ENCODE measurements around the gene DAB1. TPM values are rescaled to one million over a fixed set of nuclear protein-coding genes. Genes with fewer than 3 reads are reported as not detected.

The DAB1 gene
- total RNA-seq, 1 donor from 2014 or later, result 1.6 TPM

DNA sequence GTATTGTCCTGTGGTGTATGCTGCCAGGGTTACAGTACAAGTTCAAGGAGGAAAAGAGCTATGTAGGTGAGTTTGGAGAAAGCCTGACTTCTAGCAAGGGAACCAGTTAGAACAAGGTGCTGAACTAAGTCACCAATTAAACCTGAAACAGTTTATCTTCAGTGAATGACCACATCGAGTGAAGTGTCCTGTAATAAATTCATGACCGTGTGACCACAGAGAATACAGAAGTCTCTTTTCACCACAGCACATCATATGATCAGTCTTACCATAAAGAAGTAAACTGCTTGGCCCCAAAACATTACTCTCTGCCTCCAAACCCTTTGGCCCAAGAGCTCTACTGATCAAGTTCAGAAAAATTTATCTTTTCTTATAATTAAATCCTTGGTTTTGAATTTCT is 141.4 kb downstream of the DAB1 start:
- Histone ChIP-seq H3K9me3 (ENCODE audit: insufficient read depth, low read depth, low read length) (no peaks in the 10 kb centered on the region), H3K9ac (ENCODE audit: low read length) (no peak overlapping the region), H3K27me3 (ENCODE audit: insufficient read depth, low read length) (no peaks in the 10 kb centered on the region), H3K36me3 (ENCODE audit: insufficient read depth, low read length) (no peaks in the 10 kb centered on the region), H3K4me2 (ENCODE audit: low read length) (no peak overlapping the region), H3K27ac (ENCODE audit: low read depth, low read length) (no peak overlapping the region), H3K4me3 (ENCODE audit: insufficient read depth, low read depth, low read length) (no peak overlapping the region), H3K79me2 (ENCODE audit: insufficient read depth, low read length) (no peaks in the 10 kb centered on the region), H4K20me1 (ENCODE audit: insufficient read depth, low read length) (no peaks in the 10 kb centered on the region), H2AFZ (ENCODE audit: low read depth, low read length) (no peak overlapping the region), H3K4me1 (ENCODE audit: insufficient read depth, low read length) (no peaks in the 10 kb centered on the region)
- DNase-seq (ENCODE audit: low read depth), result no peak
- peaks cover 3% of the 10 kb centered on the region for H3K27me3 Mint-ChIP-seq (ENCODE audit: low read depth, unreplicated experiment)
- no peak overlapping the region for H3K27ac Mint-ChIP-seq (ENCODE audit: unreplicated experiment)
- no peaks in the 10 kb centered on the region for H3K36me3 Mint-ChIP-seq (ENCODE audit: low read depth, unreplicated experiment)
- peaks cover 5% of the 10 kb centered on the region for H3K4me1 Mint-ChIP-seq (ENCODE audit: low read depth, unreplicated experiment)
- TF ChIP-seq EZH2 (IDR thresholded peaks at IDR 0.05; ENCODE audit: insufficient read depth, low read length) (no peak), CTCF (IDR thresholded peaks at IDR 0.05; ENCODE audit: insufficient read depth, low read depth, low read length) (no peak)
- no peak for FAIRE-seq
- no peaks in the 10 kb centered on the region for H3K9me3 Mint-ChIP-seq (ENCODE audit: unreplicated experiment)
- H3K4me3 Mint-ChIP-seq (ENCODE audit: unreplicated experiment), result no peak overlapping the region

GRCh38 chr1:57281324-57281723 is 142.5 kb downstream of the DAB1 start:
- Mint-ChIP-seq H3K36me3 (ENCODE audit: low read depth, unreplicated experiment) (no peaks in the 10 kb centered on the region), H3K4me3 (ENCODE audit: unreplicated experiment) (no peak overlapping the region), H3K4me1 (ENCODE audit: low read depth, unreplicated experiment) (peaks cover 5% of the 10 kb centered on the region), H3K9me3 (ENCODE audit: unreplicated experiment) (no peaks in the 10 kb centered on the region), H3K27ac (ENCODE audit: unreplicated experiment) (no peak overlapping the region), H3K27me3 (ENCODE audit: low read depth, unreplicated experiment) (peaks cover 3% of the 10 kb centered on the region)
- Histone ChIP-seq H4K20me1 (ENCODE audit: insufficient read depth, low read length) (no peaks in the 10 kb centered on the region), H3K4me3 (ENCODE audit: insufficient read depth, low read depth, low read length) (no peak overlapping the region), H3K27me3 (ENCODE audit: insufficient read depth, low read length) (no peaks in the 10 kb centered on the region), H3K79me2 (ENCODE audit: insufficient read depth, low read length) (no peaks in the 10 kb centered on the region), H3K9ac (ENCODE audit: low read length) (no peak overlapping the region), H3K9me3 (ENCODE audit: insufficient read depth, low read depth, low read length) (no peaks in the 10 kb centered on the region), H2AFZ (ENCODE audit: low read depth, low read length) (no peak overlapping the region), H3K27ac (ENCODE audit: low read depth, low read length) (no peak overlapping the region), H3K4me1 (ENCODE audit: insufficient read depth, low read length) (no peaks in the 10 kb centered on the region), H3K4me2 (ENCODE audit: low read length) (no peak overlapping the region), H3K36me3 (ENCODE audit: insufficient read depth, low read length) (no peaks in the 10 kb centered on the region)
- no peak for TF ChIP-seq CTCF (IDR thresholded peaks at IDR 0.05; ENCODE audit: insufficient read depth, low read depth, low read length)
- no peak for TF ChIP-seq EZH2 (IDR thresholded peaks at IDR 0.05; ENCODE audit: insufficient read depth, low read length)
- FAIRE-seq (no peak), DNase-seq (ENCODE audit: low read depth) (no peak)

DNA sequence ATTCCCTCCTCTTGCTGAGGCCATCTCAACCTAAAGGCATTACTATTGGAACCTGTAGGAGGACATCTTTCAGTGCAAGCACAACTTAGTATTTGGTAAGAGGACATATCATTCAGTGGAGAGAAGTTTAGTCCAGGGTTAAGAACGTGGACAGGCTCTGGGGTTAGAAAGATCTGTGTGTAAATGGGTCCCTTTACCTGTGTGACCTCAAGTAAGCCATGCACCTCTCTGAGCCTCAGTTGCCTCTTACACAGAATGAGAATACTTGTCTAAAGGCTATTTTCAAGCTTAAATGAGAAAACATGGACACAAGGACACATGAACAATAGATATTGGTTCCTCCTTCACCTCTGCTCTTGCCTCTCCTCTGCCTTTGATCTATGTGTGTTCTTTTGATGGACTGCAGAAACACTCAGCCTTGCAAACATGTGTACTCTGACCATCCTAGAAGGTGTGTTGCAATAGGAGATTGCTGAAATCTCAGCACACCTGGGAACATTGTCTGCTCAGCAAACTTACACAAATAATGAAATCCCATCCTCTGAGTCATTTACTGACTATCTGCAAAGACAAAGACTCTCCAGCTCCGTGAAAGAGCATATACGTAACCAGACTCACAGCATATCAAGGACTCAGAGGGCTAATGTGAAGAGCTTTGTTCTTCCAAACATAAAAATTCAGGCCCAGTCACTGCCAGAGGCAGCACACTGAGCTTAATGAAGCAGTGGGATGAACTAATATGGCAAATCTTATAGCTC is 143.8 kb downstream of the DAB1 start:
- peaks cover 5% of the 10 kb centered on the region for H3K4me1 Mint-ChIP-seq (ENCODE audit: low read depth, unreplicated experiment)
- TF ChIP-seq EZH2 (IDR thresholded peaks at IDR 0.05; ENCODE audit: insufficient read depth, low read length) (no peak), CTCF (IDR thresholded peaks at IDR 0.05; ENCODE audit: insufficient read depth, low read depth, low read length) (no peak)

More for the DNA sequence above, 143.8 kb downstream of the DAB1 start:
- Histone ChIP-seq H3K27me3 (ENCODE audit: insufficient read depth, low read length) (no peaks in the 10 kb centered on the region), H3K36me3 (ENCODE audit: insufficient read depth, low read length) (no peaks in the 10 kb centered on the region), H3K4me3 (ENCODE audit: insufficient read depth, low read depth, low read length) (no peak overlapping the region), H3K27ac (ENCODE audit: low read depth, low read length) (no peak overlapping the region), H4K20me1 (ENCODE audit: insufficient read depth, low read length) (no peaks in the 10 kb centered on the region), H3K4me2 (ENCODE audit: low read length) (no peak overlapping the region), H3K9ac (ENCODE audit: low read length) (no peak overlapping the region), H3K79me2 (ENCODE audit: insufficient read depth, low read length) (no peaks in the 10 kb centered on the region), H2AFZ (ENCODE audit: low read depth, low read length) (no peak overlapping the region), H3K4me1 (ENCODE audit: insufficient read depth, low read length) (no peaks in the 10 kb centered on the region), H3K9me3 (ENCODE audit: insufficient read depth, low read depth, low read length) (no peaks in the 10 kb centered on the region)
- H3K27ac Mint-ChIP-seq (ENCODE audit: unreplicated experiment), result no peak overlapping the region
- H3K36me3 Mint-ChIP-seq (ENCODE audit: low read depth, unreplicated experiment), result no peaks in the 10 kb centered on the region
- H3K4me3 Mint-ChIP-seq (ENCODE audit: unreplicated experiment), result no peak overlapping the region
- peak; percentile 4 for DNase-seq (ENCODE audit: low read depth)
- H3K27me3 Mint-ChIP-seq (ENCODE audit: low read depth, unreplicated experiment), result peaks cover 3% of the 10 kb centered on the region
- no peaks in the 10 kb centered on the region for H3K9me3 Mint-ChIP-seq (ENCODE audit: unreplicated experiment)
- FAIRE-seq, result no peak

Measured in astrocyte (in vitro differentiated cells and primary cell).